ENCODE measurements around the gene EML5.

The EML5 gene

DNA sequence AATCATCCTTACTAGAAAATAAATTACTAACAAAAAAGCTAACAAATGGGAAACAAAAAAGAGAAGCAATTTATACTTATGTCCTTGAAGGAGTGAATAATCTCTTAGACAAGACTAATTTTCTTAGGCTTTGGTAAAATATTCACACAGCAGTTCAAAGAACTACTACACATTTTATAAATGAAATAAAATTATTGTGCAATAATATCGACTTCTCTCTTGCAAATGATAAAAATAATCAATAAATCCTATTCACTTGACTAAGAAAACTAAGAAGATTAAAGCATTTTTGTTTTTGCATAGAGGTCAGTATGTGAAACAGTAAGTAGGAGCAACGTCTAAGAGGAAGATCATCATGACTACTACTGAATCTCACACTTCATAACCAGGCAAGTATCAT, 82.0 kb downstream of the EML5 start:
- no peak for DNase-seq (ENCODE audit: low read depth, low spot score)

DNA sequence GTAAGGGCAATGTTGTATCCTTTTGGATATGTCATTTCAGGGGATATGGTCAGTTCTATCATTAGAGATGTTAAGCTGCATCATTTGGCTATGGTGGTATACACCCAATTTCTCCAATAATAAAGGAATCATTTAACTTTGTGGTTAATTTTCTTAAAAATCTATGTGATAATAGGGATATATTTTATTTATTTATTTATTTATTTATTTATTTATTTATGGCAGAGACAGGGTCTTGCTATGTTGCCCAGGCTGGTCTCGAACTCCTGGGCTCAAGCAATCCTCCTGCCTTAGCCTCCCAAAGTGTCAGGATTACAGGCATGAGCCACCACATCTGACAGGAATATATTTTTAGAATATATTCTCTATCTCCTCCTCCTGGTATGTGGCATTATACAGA, 85.7 kb downstream of the EML5 start:
- DNase-seq (ENCODE audit: low read depth, low spot score): no peak

DNA sequence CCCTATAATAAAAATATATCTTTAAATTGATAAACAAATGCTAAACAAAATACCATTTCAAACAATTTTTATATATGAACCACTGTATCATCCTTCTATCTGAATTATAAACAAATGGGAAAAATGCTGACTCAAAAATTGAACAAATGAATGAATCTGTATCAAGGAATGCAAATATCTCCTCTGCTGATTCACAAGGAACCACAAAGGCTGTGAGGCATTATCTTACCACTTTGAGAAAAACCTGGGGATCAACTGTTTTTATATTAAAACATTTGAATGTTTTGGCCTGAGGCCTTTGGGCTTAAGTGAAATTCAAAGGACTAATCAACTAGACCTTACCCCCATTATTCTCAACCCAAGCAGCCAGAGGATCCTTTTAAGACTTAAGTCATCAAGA, 86.3 kb downstream of the EML5 start:
- DNase-seq (ENCODE audit: low read depth, low spot score): no peak

- DNase-seq (ENCODE audit: low read depth, low spot score): no peak
Observed at GRCh38 chr14:88698651-88699050, 94.1 kb downstream of the EML5 start.

- no peak for DNase-seq (ENCODE audit: low read depth, low spot score)
Observed at GRCh38 chr14:88695870-88696269, 96.9 kb downstream of the EML5 start.

- DNase-seq (ENCODE audit: low read depth, low spot score): no peak
Observed at GRCh38 chr14:88688386-88688785, 104.4 kb downstream of the EML5 start.

GRCh38 chr14:88683119-88683518, 109.6 kb downstream of the EML5 start:
- no peak for DNase-seq (ENCODE audit: low read depth, low spot score)

DNA sequence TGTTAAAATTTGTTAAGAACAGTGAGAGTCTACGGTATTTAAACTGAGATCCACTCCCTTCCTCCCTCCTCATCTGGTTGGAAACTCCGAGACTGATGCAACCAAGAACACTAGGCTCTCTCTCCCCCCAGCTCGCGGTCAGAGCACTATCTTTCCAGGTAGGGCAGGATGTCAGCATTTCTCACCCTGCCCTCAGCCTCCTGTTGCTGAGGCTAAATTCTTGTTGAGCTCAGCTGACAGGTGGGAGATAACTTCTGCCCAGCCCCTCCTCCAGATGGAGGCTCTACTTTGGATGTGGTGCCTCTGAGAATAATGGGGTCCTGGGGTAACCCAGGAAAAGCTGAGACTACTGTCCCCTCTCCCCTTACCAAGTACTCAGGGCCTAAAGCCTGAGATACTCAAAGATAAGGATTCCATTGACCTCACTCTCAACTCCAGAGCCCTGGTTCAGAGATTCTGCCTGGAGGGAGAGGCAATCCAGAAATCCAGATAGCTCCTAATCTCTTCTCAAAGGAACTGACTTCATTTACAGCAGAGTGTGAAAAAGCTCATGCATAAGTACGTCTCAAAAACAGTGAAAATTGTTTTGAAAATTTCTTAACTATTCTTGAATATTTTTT, 110.1 kb downstream of the EML5 start:
- peak; percentile 15 for DNase-seq (ENCODE audit: low read depth, low spot score)

DNA sequence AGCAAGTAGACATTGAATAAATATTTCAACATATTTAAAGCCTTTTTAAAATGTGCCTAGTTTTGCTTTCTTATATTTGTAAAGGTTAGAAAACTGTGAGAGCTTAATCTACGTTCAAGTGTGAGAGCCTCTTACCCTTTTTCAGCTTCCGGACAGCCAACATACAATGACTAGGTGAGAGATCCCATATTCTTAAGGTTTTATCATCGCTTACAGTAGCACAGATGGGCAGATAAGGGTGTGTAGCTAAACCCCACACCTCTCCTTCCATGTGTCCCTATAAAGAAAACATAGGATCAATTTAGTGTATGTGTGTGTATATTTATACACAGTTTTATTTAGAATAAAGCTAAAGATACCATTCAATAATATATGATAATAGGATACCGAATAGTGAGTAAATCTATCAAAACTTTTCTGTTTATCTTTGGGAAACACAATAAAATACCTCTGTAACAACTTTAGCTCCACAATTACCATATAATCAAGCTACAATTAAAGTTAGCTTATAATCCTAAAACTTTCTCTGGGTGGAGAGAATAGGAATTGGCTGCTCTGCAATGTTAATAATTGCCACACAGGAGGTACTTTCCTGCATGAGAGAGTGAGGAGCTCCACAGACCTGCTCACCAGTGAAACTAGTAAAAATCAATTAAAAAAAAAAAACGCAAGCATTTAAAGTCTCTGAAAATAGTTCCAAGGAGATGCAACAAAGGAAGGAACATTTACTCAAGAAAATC, 110.8 kb downstream of the EML5 start:
- DNase-seq (ENCODE audit: low read depth, low spot score): no peak

DNA sequence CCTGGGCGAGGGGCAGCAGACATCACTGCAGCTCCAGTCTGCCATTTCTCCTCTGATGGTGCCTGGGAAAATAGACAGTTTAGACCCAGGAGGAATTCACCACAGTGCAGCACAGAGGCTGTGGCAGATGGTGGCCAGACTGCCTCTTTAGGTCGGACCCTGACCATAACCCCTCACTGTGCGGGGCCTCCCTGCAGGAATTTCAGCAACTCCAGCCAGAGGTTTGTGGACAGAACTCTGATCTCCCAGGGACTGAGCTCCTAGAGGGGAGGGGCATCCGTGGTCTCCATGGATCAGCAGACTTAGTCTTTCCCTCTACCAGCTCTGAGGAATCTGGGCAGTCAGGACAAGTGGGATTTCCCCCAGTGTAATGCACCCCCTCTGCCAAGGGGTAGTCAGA, 123.4 kb downstream of the EML5 start:
- DNase-seq (ENCODE audit: low read depth, low spot score): no peak

GRCh38 chr14:88668448-88669116, 124.2 kb downstream of the EML5 start:
- DNase-seq (ENCODE audit: low read depth, low spot score): no peak

DNA sequence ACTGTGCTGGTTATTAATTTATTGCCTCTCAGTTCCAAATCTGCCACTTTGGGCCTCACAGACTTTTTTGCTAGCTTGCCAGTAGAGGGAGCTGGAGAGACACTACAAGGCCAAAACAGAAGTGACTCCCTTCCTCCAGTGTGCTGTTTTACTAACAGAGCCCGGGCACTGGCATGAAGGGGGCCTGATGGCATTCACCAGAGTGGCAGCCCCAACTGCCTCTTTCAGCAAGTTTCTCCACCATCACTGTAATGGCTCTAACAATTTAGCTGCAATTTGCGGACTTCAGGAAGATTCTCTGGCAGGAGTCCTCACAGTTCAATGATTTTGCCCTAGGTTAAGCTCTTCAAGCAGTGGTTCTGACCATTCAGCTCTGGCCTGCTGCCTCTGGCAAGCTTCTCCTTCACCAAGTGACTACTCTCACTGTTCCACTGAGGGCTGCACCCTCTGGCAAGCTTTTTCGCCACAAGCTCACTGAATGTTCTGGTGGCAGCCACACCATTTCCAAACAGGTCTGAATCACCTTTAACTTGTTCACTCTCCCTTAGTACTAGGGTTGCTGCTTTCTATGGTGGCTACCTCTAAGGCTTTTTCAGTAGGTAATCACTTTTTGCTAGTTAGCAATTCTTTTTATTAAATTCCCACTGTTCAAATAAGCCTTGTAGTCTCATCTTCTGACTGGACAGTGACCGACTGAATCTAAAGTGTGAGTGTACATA, 125.0 kb downstream of the EML5 start:
- peak; percentile 25 for DNase-seq (ENCODE audit: low read depth, low spot score)

DNA sequence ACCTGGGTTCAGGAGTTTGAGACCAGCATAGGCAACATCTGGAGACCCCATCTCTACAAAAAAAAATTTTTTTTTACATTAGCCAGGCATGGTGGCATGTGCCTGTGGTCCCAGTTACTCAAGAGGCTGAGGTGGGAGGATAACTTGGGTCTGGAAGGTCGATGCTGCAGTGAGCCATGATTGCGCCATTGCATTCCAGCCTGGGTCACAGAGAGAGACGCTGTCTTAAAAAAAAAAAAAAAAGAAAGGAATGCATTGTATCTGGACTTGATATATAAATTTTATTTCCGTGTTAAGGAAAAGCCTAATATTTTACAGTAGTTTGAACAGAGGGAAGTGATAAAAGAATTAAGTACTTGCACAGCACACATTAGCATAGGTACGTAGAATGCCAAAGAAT, 132.7 kb downstream of the EML5 start:
- no peak for DNase-seq (ENCODE audit: low read depth, low spot score)

GRCh38 chr14:88639221-88639620, 153.5 kb downstream of the EML5 start:
- DNase-seq (ENCODE audit: low read depth, low spot score): no peak

- DNase-seq (ENCODE audit: low read depth, low spot score): no peak
Observed at GRCh38 chr14:88632512-88632911, 160.2 kb downstream of the EML5 start.

DNA sequence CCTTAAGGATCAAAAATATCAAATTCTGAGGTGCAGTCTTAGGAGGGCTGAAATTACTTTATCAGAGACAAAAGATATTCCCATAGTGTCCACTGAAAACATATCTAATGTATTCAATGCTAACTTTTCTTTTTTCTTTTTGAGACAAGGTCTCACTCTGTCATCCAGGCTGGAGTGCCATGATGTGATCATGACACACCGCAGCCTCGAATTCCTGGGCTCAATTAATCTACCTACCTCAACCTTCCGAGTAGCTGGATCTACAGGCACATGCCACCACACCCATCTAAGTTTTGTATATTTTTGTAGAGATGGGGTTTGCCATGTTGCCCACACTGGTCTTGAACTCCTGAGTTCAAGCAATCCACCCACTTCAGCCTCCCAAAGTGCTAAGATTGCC, 161.7 kb downstream of the EML5 start:
- no peak for DNase-seq (ENCODE audit: low read depth, low spot score)

- DNase-seq (ENCODE audit: low read depth, low spot score): no peak
Observed at GRCh38 chr14:88630565-88630964, 162.2 kb downstream of the EML5 start.

DNA sequence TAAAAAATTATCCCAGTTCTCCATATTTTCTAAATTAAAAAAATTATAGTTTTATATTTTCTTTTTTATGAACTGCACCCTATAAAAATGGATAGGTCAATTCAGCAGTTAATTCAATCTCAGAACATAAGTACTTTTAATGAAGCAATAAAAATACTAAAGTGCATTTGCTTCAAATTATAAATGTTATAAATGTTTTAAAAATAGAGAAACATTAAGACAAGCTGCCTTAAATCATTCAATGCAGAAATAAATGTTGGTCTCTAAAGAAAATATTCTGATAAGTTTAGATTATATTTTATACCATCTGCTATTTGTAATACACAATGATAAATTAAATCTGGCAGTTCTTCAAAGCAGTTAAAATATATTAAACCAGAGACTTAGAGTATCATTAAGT, 164.3 kb downstream of the EML5 start:
- no peak for DNase-seq (ENCODE audit: low read depth, low spot score)

DNA sequence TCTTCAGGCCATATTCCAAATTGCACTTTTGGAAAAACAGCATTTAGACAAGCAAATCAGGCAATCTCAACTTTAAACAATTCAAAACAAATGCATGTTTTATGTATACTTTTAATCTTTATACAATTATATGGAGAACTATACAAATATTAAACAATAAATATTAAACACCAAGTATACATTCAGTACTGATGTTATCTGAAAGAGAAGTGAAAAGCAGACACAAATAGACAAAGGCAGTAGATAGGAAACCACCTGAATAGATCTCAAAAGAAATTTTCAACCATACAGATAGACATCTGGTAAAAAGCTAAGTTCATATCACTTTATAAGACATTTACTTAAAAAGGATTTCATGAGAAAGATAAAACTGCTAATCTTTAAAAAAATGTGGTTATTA, 164.7 kb downstream of the EML5 start:
- DNase-seq (ENCODE audit: low read depth, low spot score): no peak

DNA sequence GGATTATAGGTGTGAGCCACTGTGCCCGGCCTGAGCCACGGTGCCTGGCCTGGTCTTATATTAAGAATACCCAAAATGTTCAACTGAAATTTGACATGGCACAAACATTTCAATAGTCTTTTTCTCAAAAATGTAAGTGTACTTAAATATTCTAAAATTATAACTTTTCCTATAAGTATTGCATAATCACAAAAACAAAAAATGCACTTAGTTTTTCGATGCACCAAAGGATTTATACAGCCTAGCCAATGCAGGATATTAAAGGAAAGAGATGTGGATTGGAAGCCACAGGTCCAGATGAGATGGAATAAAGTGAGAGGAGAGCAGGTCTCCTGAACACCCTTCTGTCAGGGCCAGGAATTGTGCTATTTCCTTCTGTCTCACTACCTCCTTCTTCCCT, 167.1 kb downstream of the EML5 start:
- no peak for DNase-seq (ENCODE audit: low read depth, low spot score)

DNA sequence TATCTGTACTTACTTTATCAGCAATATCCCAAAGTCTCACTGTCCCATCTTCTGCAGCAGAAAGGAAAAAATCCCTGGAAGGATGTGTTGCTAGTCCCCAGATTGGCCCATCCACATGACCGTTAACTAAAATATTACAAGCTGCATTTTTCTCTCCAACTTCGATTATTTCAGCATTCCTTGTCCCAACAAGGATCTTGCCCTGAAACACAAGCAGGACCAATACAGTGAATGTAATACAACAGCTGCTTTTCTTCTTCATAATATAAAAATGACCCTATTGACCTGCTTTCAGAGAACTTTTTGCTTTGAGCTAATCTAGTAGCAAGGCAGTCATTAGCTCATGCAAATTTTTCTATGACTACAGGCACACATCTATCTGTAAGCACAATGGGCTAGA, 171.7 kb downstream of the EML5 start:
- DNase-seq (ENCODE audit: low read depth, low spot score): no peak

DNA sequence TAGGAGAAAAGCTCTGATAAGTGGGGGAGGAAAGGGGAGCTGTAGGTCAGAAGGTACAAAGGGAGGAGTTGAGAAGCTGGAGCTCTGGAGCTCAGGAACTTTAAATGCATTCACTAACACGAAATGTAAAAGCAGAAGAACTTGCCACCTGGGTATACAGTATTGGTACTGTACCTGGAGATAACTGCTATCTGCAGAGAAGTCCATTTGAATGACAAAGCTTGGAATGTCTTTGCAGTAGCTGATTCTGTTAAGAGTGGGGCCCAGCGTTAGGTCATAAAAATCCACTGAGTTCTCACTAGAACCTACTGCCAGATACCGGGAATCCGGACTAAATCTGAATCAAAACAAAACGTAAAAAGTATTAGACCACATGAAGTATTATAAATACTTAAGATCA, 174.3 kb downstream of the EML5 start:
- peak; percentile 61 for DNase-seq (ENCODE audit: low read depth, low spot score)
